Measurements from ENCODE around the gene LTBP1.

The LTBP1 gene

GRCh38 chr2:33426666-33427231 lies 480.0 kb downstream of the LTBP1 start:
- no peak for TF ChIP-seq REST (IDR thresholded peaks at IDR 0.05; ENCODE audit: insufficient replicate concordance, low read depth)
- TF ChIP-seq SPI1 (IDR thresholded peaks at IDR 0.05; ENCODE audit: borderline replicate concordance, low read depth), result no peak
- no peak for TF ChIP-seq POLR2AphosphoS5 (IDR thresholded peaks at IDR 0.05; ENCODE audit: low read depth)
- no peak for TF ChIP-seq GABPA (IDR thresholded peaks at IDR 0.05; ENCODE audit: low read depth)
- TF ChIP-seq CTCF (IDR thresholded peaks at IDR 0.05; ENCODE audit: insufficient read depth, low read length), result no peak
- Histone ChIP-seq H3K27me3 (ENCODE audit: insufficient read depth, poor library complexity, severe bottlenecking) (no peaks in the 10 kb centered on the region), H3K4me3 (replicated peaks; ENCODE audit: insufficient read depth, low read length) (no peak overlapping the region), H3K27ac (replicated peaks) (no peak overlapping the region)
- no peak for DNase-seq (ENCODE audit: low read depth in 1 of 2, low spot score in 1 of 2)

GRCh38 chr2:33430077-33430476 lies 483.3 kb downstream of the LTBP1 start:
- TF ChIP-seq SPI1 (IDR thresholded peaks at IDR 0.05; ENCODE audit: borderline replicate concordance, low read depth), result no peak
- TF ChIP-seq CTCF (IDR thresholded peaks at IDR 0.05; ENCODE audit: insufficient read depth, low read length), result no peak
- no peak for TF ChIP-seq GABPA (IDR thresholded peaks at IDR 0.05; ENCODE audit: low read depth)
- TF ChIP-seq POLR2AphosphoS5 (IDR thresholded peaks at IDR 0.05; ENCODE audit: low read depth), result no peak
- TF ChIP-seq REST (IDR thresholded peaks at IDR 0.05; ENCODE audit: insufficient replicate concordance, low read depth), result no peak
- Histone ChIP-seq H3K4me3 (replicated peaks; ENCODE audit: insufficient read depth, low read length) (no peak overlapping the region), H3K27ac (replicated peaks) (no peak overlapping the region), H3K27me3 (ENCODE audit: insufficient read depth, poor library complexity, severe bottlenecking) (no peaks in the 10 kb centered on the region)
- DNase-seq (ENCODE audit: low read depth in 1 of 2, low spot score in 1 of 2), result no peak

- TF ChIP-seq POLR2AphosphoS5 (IDR thresholded peaks at IDR 0.05; ENCODE audit: low read depth), result no peak
- no peak for TF ChIP-seq CTCF (IDR thresholded peaks at IDR 0.05; ENCODE audit: insufficient read depth, low read length)
- no peak for TF ChIP-seq SPI1 (IDR thresholded peaks at IDR 0.05; ENCODE audit: borderline replicate concordance, low read depth)
- no peak for TF ChIP-seq GABPA (IDR thresholded peaks at IDR 0.05; ENCODE audit: low read depth)
- no peak for TF ChIP-seq REST (IDR thresholded peaks at IDR 0.05; ENCODE audit: insufficient replicate concordance, low read depth)
- no peak for DNase-seq (ENCODE audit: low read depth in 1 of 2, low spot score in 1 of 2)
- H3K4me3 ChIP-seq (replicated peaks; ENCODE audit: insufficient read depth, low read length), result no peak overlapping the region
Measured at GRCh38 chr2:33430856-33431255, 484.1 kb downstream of the LTBP1 start.

More at GRCh38 chr2:33430856-33431255, 484.1 kb downstream of the LTBP1 start:
- H3K27ac ChIP-seq (replicated peaks), result no peak overlapping the region
- no peaks in the 10 kb centered on the region for H3K27me3 ChIP-seq (ENCODE audit: insufficient read depth, poor library complexity, severe bottlenecking)

Data from HL-60 (cell line).